Ascending aorta (tissue), 2 donors: ENCODE data around the gene S100A5. TPM values are rescaled to one million over a fixed set of nuclear protein-coding genes. Genes with fewer than 3 reads are reported as not detected.

Experiments
- DNase-seq, 2 donors: peaks; one replicate each; pipeline ENCODE4 v3.0.0-alpha.2; 2019; ENCODE audit warnings: low spot score in 2 of 2
- H3K27ac ChIP-seq, 2 donors: fragments of 200-600 bp; sonication (generic); one replicate each; pipeline ENCODE4 v1.5.1; 2016 to 2017; ENCODE audit warnings: mild to moderate bottlenecking in 1 of 2
- H3K27me3 ChIP-seq: fragments of 200-600 bp; sonication (generic); one replicate; pipeline ENCODE4 v1.5.1; 2017
- H3K36me3 ChIP-seq, 2 donors: fragments of 200-600 bp; sonication (generic); one replicate each; pipeline ENCODE4 v1.5.1; 2016
- H3K4me1 ChIP-seq, 2 donors: fragments of 200-600 bp; sonication (generic); one replicate each; pipeline ENCODE4 v1.5.1; 2016 to 2017; ENCODE audit warnings: mild to moderate bottlenecking in 1 of 2
- H3K4me3 ChIP-seq, 2 donors: fragments of 200-600 bp; sonication (generic); one replicate each; pipeline ENCODE4 v1.5.1; 2016 to 2017; ENCODE audit warnings: mild to moderate bottlenecking in 1 of 2
- H3K9me3 ChIP-seq, 2 donors: fragments of 200-600 bp; sonication (generic); one replicate each; pipeline ENCODE4 v1.5.1; 2016
- intact Hi-C: fragments of 100-400 bp; cut with DNase I; formaldehyde crosslinking; loops from one replicate; pipeline ENCODE4 v1.15.1; 2023
- total RNA-seq: library from RNA; depleted of rRNA; stranded (reverse); fragments of >200 nt; gene quantifications from one replicate; pipeline ENCODE4 v1.1.0, GENCODE V29; 2016
- TF ChIP-seq, protein P1 (sequence below), 3 experiments: fragments of 200-600 bp in 2 of 3; fragments of 450-650 bp in 1 of 3; sonication (generic) in 2 of 3; IDR thresholded peaks; one replicate each; pipeline ENCODE4 v1.5.1; 2016 to 2019; ENCODE audit warnings: antibody characterized with exemption in 3 of 3, mild to moderate bottlenecking in 1 of 3, moderate library complexity in 1 of 3

The S100A5 gene
- total RNA-seq, 1 donor from 2014 or later: not detected

DNA sequence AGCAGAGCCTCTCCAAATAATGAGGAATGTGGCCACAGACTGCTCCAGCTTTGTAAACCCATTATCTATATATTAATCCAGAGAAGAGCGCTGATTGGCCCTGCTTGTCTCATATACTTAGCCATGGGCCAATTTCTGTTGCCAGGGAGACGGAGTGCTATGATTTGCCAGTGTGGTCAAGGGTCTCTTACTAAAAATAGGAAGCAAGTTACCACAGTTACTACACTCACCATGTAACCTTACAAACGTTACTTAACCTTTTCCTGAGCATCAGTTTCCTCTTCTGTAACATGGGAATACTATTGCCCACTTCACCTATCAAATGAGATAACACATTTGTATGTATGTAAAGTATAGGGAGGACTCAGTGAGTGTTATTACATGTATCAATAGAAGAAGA, 32.6 kb upstream of the S100A5 start:
- no peaks in the 10 kb centered on the region for H3K27me3 ChIP-seq
- intact Hi-C loops: loop anchor here (2.0 to 5.0 kb wide), 4 partner anchors 43 to 413 kb away; partner anchors contain the start of genes RAB13 and S100A14
- no peak for DNase-seq
- H3K4me1 ChIP-seq: peaks cover 0 to 9% of the 10 kb centered on the region in 2 donors
- H3K27ac ChIP-seq: peak overlapping the region; percentile 70 to 82
- no peaks in the 10 kb centered on the region for H3K9me3 ChIP-seq
- no peak overlapping the region for H3K4me3 ChIP-seq
- TF ChIP-seq, protein P1, sequence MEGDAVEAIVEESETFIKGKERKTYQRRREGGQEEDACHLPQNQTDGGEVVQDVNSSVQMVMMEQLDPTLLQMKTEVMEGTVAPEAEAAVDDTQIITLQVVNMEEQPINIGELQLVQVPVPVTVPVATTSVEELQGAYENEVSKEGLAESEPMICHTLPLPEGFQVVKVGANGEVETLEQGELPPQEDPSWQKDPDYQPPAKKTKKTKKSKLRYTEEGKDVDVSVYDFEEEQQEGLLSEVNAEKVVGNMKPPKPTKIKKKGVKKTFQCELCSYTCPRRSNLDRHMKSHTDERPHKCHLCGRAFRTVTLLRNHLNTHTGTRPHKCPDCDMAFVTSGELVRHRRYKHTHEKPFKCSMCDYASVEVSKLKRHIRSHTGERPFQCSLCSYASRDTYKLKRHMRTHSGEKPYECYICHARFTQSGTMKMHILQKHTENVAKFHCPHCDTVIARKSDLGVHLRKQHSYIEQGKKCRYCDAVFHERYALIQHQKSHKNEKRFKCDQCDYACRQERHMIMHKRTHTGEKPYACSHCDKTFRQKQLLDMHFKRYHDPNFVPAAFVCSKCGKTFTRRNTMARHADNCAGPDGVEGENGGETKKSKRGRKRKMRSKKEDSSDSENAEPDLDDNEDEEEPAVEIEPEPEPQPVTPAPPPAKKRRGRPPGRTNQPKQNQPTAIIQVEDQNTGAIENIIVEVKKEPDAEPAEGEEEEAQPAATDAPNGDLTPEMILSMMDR (IDR thresholded peaks at IDR 0.05): no peak
- no peaks in the 10 kb centered on the region for H3K36me3 ChIP-seq

DNA sequence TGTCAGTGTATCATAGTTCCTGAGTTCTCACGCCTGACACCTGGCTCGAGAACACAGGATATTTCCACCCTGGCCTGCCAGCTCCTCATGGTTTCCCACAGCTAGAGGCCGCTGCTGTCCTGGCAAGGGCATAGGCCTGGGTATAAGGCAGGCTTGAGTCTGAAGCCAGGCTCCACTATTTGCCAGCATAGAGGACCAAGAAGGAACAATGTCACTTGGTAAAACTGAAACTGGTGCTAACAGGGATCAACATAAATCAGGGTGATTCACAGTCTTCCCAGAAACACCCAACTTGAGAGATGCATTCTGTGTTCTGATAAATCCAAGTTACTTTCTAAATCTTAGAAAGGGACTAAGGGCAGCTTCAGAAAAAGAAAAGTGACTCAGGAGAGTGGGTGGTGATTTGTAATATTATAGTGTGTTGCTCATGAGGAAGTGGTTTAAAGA, 31.9 kb upstream of the S100A5 start:
- peak in 1 of 2 donors; percentile 93 for DNase-seq
- intact Hi-C loops: loop anchor here (2.0 to 5.0 kb wide), 4 partner anchors 44 to 414 kb away; partner anchors contain the start of genes RAB13 and S100A14
- Histone ChIP-seq H3K27me3 (no peaks in the 10 kb centered on the region), H3K27ac (peak overlapping the region; percentile 70 to 82), H3K4me1 (peaks cover 4 to 17% of the 10 kb centered on the region in 2 donors), H3K9me3 (no peaks in the 10 kb centered on the region), H3K4me3 (no peak overlapping the region), H3K36me3 (no peaks in the 10 kb centered on the region)
- TF ChIP-seq, protein P1 (IDR thresholded peaks at IDR 0.05): peak; percentile 85 to 92 (median 90)

DNA sequence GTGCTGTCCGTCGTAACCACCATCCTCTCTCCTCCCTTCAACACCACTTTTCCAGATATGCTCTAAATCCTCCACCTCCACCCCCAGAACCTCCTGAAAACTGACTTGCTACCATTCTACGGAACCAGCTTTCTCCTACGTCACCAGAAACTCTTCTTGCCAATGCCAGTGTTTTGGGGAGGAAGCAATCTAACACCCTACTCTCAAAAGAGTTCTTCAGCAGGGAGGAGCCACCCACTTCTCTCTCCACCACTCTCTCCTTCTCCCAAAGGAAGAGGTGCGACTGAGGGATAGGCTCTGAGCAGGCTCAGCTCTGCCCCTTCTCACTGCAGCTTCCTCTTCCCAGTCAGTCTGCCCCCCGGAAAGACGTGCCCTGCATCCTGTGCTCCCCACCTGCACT, 31.0 kb upstream of the S100A5 start:
- Histone ChIP-seq H3K4me1 (peaks cover 9 to 26% of the 10 kb centered on the region in 2 donors), H3K9me3 (no peaks in the 10 kb centered on the region), H3K27me3 (no peaks in the 10 kb centered on the region), H3K36me3 (no peaks in the 10 kb centered on the region), H3K4me3 (no peak overlapping the region), H3K27ac (peak overlapping the region; percentile 70 to 82)
- intact Hi-C loops: loop anchor here (2.0 to 5.0 kb wide), 4 partner anchors 45 to 415 kb away; partner anchors contain the start of genes RAB13 and S100A14
- DNase-seq: no peak
- TF ChIP-seq, protein P1 (IDR thresholded peaks at IDR 0.05): no peak

DNA sequence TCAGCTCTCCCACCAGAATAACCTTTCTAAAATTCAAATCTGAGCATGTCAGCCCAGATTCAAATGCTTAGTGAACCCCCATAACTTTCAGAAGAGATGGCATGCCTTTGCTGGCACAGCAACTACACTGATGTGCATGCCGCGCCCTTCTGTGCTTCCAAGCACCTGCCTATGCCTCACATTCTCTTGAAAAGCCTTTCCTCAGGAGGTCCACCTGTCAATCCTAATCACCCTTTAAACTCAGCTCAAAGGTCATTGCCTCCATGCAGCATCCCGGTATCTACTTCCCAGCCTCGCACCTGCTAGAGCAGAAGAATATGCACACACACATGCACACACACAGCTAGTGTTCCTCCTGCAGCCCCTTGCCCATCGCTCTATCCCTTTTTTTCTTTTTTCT, 30.1 kb upstream of the S100A5 start:
- intact Hi-C loops: loop anchor here (5.0 kb wide), 2 partner anchors 91 to 201 kb away; no protein-coding TSS in a partner anchor
- Histone ChIP-seq H3K27ac (no peak overlapping the region), H3K4me3 (no peak overlapping the region), H3K9me3 (no peaks in the 10 kb centered on the region), H3K27me3 (no peaks in the 10 kb centered on the region), H3K4me1 (peaks cover 14 to 32% of the 10 kb centered on the region in 2 donors), H3K36me3 (no peaks in the 10 kb centered on the region)
- TF ChIP-seq, protein P1 (IDR thresholded peaks at IDR 0.05): no peak
- no peak for DNase-seq

DNA sequence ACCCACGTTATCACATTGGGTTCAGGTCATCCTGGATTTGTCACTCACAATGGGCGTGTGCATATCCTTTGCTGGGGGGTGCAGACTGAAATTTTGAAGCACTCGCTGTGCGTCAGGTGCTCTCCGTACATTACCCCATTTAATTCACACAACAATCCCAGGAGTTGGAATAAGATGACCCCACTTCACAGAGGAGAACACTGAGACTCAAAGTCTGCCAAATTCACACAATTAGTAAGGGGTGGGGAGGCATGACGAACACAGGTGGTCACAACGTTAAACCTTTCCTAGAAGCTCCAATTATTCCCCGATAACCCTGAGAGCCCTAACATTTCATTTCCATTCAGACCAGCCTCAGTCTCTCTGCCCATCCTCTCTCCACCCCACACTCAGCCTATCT, 28.7 kb upstream of the S100A5 start:
- Histone ChIP-seq H3K27ac (no peak overlapping the region), H3K36me3 (no peaks in the 10 kb centered on the region), H3K4me1 (peaks cover 16 to 39% of the 10 kb centered on the region in 2 donors), H3K4me3 (no peak overlapping the region), H3K27me3 (no peaks in the 10 kb centered on the region), H3K9me3 (no peaks in the 10 kb centered on the region)
- TF ChIP-seq, protein P1 (IDR thresholded peaks at IDR 0.05): no peak
- DNase-seq: no peak
- intact Hi-C loops: no loop called here
